ENCODE results near the gene ANTXRL. TPM values are rescaled to one million over a fixed set of nuclear protein-coding genes. Genes with fewer than 3 reads are reported as not detected.

ANTXRL gene
- total and polyA plus RNA-seq, 2 of the 8 experiments (the other 6 are each of a cell fraction or from before 2014, with no cell fraction given): not detected

DNA sequence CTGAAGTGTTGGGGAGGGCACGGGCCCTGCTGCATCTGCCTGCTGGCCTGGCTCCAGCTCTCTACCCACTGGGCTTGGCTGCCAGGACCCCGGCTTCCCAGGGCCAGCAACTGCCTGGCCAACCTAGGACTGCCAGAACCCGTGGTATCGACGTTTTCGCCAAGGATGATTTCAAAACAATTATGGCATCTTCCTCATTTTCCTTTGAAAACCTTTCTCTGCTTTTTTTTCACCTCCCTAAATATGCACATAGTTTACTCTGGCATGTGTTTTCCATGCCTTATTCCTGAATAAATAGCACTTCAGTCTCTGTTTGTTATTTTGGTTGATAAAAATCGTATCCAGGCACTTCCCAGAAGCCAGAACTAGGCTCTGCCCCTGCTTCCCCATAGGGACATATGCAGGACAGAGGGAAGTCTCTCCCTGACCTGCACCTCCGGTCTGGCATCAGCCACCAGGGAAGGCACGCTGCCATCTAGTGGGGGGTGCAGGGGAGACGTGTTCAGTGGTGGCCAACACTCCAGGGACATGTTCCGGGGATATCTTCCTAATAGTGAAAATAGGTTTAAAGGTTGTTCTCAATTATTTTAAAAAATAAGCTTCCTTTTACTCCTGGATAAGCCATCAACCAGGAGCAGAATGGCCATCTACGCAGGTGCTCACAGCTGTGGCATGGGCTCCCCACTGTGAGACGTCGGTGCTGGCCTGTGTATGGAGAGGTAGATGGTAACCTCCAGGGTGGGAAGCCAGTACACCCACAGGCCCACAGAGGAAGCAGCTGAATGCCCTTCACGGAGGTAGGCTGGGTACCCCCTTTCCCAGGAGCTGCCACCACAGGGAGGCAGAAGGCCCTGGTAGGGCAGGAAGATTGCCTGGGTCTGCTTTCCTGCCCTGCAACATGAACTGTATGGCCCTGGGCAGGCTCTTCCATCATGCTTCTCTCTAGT, 30.7 kb upstream of the ANTXRL start:
- FAIRE-seq: no peak
- no peaks in the 10 kb centered on the region for H3K79me2 ChIP-seq (ENCODE audit: control insufficient read depth in 1 of 2, insufficient read depth in 2 of 2, low read length in 2 of 2)
- H4K20me1 ChIP-seq (replicated peaks in 1 of 2; ENCODE audit: control insufficient read depth in 1 of 2, insufficient read depth in 2 of 2, low read length in 2 of 2): no peaks in the 10 kb centered on the region
- no peaks in the 10 kb centered on the region for H3K23me2 ChIP-seq (ENCODE audit: low read depth, low read length)
- peaks cover 0 to 2% (median 0%) of the 10 kb centered on the region in 4 experiments; a peak in 1 of 7 replicates for H3K27me3 ChIP-seq (replicated peaks in 1 of 4; ENCODE audit: control insufficient read depth in 3 of 4, extremely low read depth in 1 of 4, insufficient read depth in 3 of 4, low read length in 3 of 4)
- no peak overlapping the region for H3K9ac ChIP-seq (replicated peaks in 1 of 4; ENCODE audit: extremely low read depth in 1 of 4, low read depth in 3 of 4, low read length in 3 of 4)
- CTCF ChIA-PET (ENCODE audit: partially characterized antibody): interaction anchor here (0.6 to 9.2 kb wide), 11 partner anchors 9 to 308 kb away, joined by 3 to 99 read pairs (median 4); no protein-coding TSS in a partner anchor
- H4K5ac ChIP-seq (ENCODE audit: insufficient read length, low read depth, low read length): no peak overlapping the region
- no peak overlapping the region for H2BK12ac ChIP-seq (ENCODE audit: low read depth, low read length)
- H4K91ac ChIP-seq (replicated peaks; ENCODE audit: insufficient read length, low read length): no peak overlapping the region
- peaks cover 0 to 2% (median 0%) of the 10 kb centered on the region in 4 experiments; a peak in 2 of 7 replicates for H3K4me1 ChIP-seq (replicated peaks in 1 of 4; ENCODE audit: control insufficient read depth in 3 of 4, insufficient read depth in 4 of 4, low read length in 3 of 4)
- H3K4ac ChIP-seq (replicated peaks; ENCODE audit: insufficient read length, low read depth, low read length): no peak overlapping the region
- H3K56ac ChIP-seq (replicated peaks; ENCODE audit: insufficient read length, low read depth, low read length): no peak overlapping the region
- DNase-seq (ENCODE audit: low read depth in 1 of 2, low spot score in 2 of 2): peak; percentile 62 to 91
- H3K36me3 ChIP-seq (ENCODE audit: control insufficient read depth in 2 of 4, insufficient read depth in 4 of 4, low read length in 3 of 4): no peaks in the 10 kb centered on the region
- no peak overlapping the region for H3K4me3 ChIP-seq (ENCODE audit: extremely low read depth in 1 of 4, insufficient read depth in 2 of 4, low read depth in 3 of 4, low read length in 4 of 4)
- POLR2A ChIA-PET (ENCODE audit: partially characterized antibody): no interaction called here
- H3K4me2 ChIP-seq (ENCODE audit: insufficient read depth in 1 of 2, low read depth in 2 of 2, low read length in 2 of 2): no peak overlapping the region
- H3K23ac ChIP-seq (ENCODE audit: insufficient read length): no peak overlapping the region
- H2AFZ ChIP-seq (ENCODE audit: low read length): no peak overlapping the region
- H3K14ac ChIP-seq (ENCODE audit: insufficient read length): no peak overlapping the region
- no peak overlapping the region for H2BK20ac ChIP-seq (ENCODE audit: low read length)
- H3K27ac ChIP-seq (ENCODE audit: low read depth, low read length): no peak overlapping the region
- no peaks in the 10 kb centered on the region for H3K79me1 ChIP-seq (ENCODE audit: low read depth, low read length)
- H2BK5ac ChIP-seq (ENCODE audit: low read depth, low read length): no peak overlapping the region
- H2AK5ac ChIP-seq (ENCODE audit: low read depth, low read length): no peak overlapping the region
- H2BK15ac ChIP-seq (ENCODE audit: low read length): peak overlapping the region; percentile 74; the same call in 1 of the 2 replicates
- H2BK120ac ChIP-seq (replicated peaks; ENCODE audit: low read depth, low read length): no peak overlapping the region
- 64% methylated on average over 15 of the region's 15 CpGs; no CpG with 5 or more reads in 1 of the 2 experiments for WGBS, 2 experiments (ENCODE audit: extremely low coverage in 1 of 2, insufficient coverage in 1 of 2, insufficient read length in 1 of 2, insufficient replicate concordance in 2 of 2, low coverage in 1 of 2, low lambda C conversion rate in 2 of 2, missing lambda C conversion rate in 1 of 2)
- no peak overlapping the region for H3K18ac ChIP-seq (ENCODE audit: extremely low read depth, low read length)
- H4K8ac ChIP-seq (ENCODE audit: extremely low read depth, insufficient read depth, low read length): no peak overlapping the region
- H3K9me3 ChIP-seq (ENCODE audit: insufficient read depth in 2 of 2, low read depth in 1 of 2, low read length in 1 of 2): no peaks in the 10 kb centered on the region
- no peak for TF ChIP-seq NANOG (IDR thresholded peaks at IDR 0.05; ENCODE audit: insufficient read depth, low read depth, low read length, poor library complexity, severe bottlenecking)
- TF ChIP-seq CREB1 (IDR thresholded peaks at IDR 0.05): 0 out of 2 replicates have a peak, but pooled peaks have one; percentile 18
- TF ChIP-seq RAD21 (IDR thresholded peaks at IDR 0.05 in 1 of 2, conservative IDR thresholded peaks at IDR 0.05 in 1 of 2; ENCODE audit: low read depth in 2 of 2, low read length in 2 of 2): peak; percentile 80 to 84
- TF ChIP-seq YY1 (IDR thresholded peaks at IDR 0.05; ENCODE audit: low read depth, low read length): no peak
- TF ChIP-seq, protein P1, sequence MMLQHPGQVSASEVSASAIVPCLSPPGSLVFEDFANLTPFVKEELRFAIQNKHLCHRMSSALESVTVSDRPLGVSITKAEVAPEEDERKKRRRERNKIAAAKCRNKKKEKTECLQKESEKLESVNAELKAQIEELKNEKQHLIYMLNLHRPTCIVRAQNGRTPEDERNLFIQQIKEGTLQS (IDR thresholded peaks at IDR 0.05; ENCODE audit: insufficient read depth, low read depth, low read length): no peak
- TF ChIP-seq, protein P2, sequence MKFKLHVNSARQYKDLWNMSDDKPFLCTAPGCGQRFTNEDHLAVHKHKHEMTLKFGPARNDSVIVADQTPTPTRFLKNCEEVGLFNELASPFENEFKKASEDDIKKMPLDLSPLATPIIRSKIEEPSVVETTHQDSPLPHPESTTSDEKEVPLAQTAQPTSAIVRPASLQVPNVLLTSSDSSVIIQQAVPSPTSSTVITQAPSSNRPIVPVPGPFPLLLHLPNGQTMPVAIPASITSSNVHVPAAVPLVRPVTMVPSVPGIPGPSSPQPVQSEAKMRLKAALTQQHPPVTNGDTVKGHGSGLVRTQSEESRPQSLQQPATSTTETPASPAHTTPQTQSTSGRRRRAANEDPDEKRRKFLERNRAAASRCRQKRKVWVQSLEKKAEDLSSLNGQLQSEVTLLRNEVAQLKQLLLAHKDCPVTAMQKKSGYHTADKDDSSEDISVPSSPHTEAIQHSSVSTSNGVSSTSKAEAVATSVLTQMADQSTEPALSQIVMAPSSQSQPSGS (IDR thresholded peaks at IDR 0.05; ENCODE audit: low read length): no peak
- no peak for TF ChIP-seq TAF1 (IDR thresholded peaks at IDR 0.05; ENCODE audit: low read depth, low read length)
- TF ChIP-seq KDM4A (IDR thresholded peaks at IDR 0.05; ENCODE audit: low read depth, low read length, severe bottlenecking): no peak

All from H1 (cell line).